ENCODE data around the gene SCG2. TPM values are rescaled to one million over a fixed set of nuclear protein-coding genes. Genes with fewer than 3 reads are reported as not detected.

The SCG2 gene
- total RNA-seq, 2 donors from 2014 or later = 0.13 TPM; not detected in 1

GRCh38 chr2:223626716-223627115, 24.6 kb upstream of the SCG2 start:
- H3K4me1 ChIP-seq (ENCODE audit: control insufficient read depth, insufficient read depth, low read length) = no peaks in the 10 kb centered on the region
- H3K9ac ChIP-seq (ENCODE audit: extremely low read depth, low read length, poor library complexity, severe bottlenecking) = no peak overlapping the region
- no peaks in the 10 kb centered on the region for H3K36me3 Mint-ChIP-seq (ENCODE audit: low read depth)
- WGBS, 2 experiments (ENCODE audit: insufficient coverage in 1 of 2, insufficient read length in 1 of 2) = 71 to 81% methylated on average over 2 of the region's 2 CpGs
- DNase-seq = no peak
- no peaks in the 10 kb centered on the region for H3K4me1 Mint-ChIP-seq
- H3K4me3 ChIP-seq (ENCODE audit: low read length) = no peak overlapping the region
- no peak overlapping the region for H3K27ac Mint-ChIP-seq
- peaks cover 64% of the 10 kb centered on the region for H3K27me3 ChIP-seq (ENCODE audit: control insufficient read depth, insufficient read depth, low read length, poor library complexity, severe bottlenecking)
- H3K36me3 ChIP-seq (ENCODE audit: control insufficient read depth, insufficient read depth, low read length) = no peaks in the 10 kb centered on the region
- peaks cover 83% of the 10 kb centered on the region for H3K27me3 Mint-ChIP-seq (ENCODE audit: insufficient read depth)
- H3K9me3 Mint-ChIP-seq = no peaks in the 10 kb centered on the region
- H3K4me3 Mint-ChIP-seq = no peak overlapping the region
- no peak overlapping the region for H3K27ac ChIP-seq (ENCODE audit: low read depth, low read length)
- no peaks in the 10 kb centered on the region for H3K9me3 ChIP-seq (ENCODE audit: control insufficient read depth, low read length)
- no peak for TF ChIP-seq CTCF (conservative IDR thresholded peaks at IDR 0.05)

- Mint-ChIP-seq H3K4me3 (no peak overlapping the region), H3K27me3 (ENCODE audit: insufficient read depth) (peaks cover 91% of the 10 kb centered on the region), H3K9me3 (no peaks in the 10 kb centered on the region), H3K36me3 (ENCODE audit: low read depth) (no peaks in the 10 kb centered on the region), H3K27ac (no peak overlapping the region), H3K4me1 (no peaks in the 10 kb centered on the region)
- 81 to 100% methylated on average over 1 of the region's 1 CpG for WGBS, 2 experiments (ENCODE audit: insufficient coverage in 1 of 2, insufficient read length in 1 of 2)
- no peak overlapping the region for H3K27ac ChIP-seq (ENCODE audit: low read depth, low read length)
- no peak overlapping the region for H3K4me3 ChIP-seq (ENCODE audit: low read length)
- no peak for DNase-seq
- H3K9ac ChIP-seq (ENCODE audit: extremely low read depth, low read length, poor library complexity, severe bottlenecking) = no peak overlapping the region
- H3K9me3 ChIP-seq (ENCODE audit: control insufficient read depth, low read length) = no peaks in the 10 kb centered on the region
- no peak for TF ChIP-seq CTCF (conservative IDR thresholded peaks at IDR 0.05)
- H3K4me1 ChIP-seq (ENCODE audit: control insufficient read depth, insufficient read depth, low read length) = no peaks in the 10 kb centered on the region
- peaks cover 75% of the 10 kb centered on the region for H3K27me3 ChIP-seq (ENCODE audit: control insufficient read depth, insufficient read depth, low read length, poor library complexity, severe bottlenecking)
- no peaks in the 10 kb centered on the region for H3K36me3 ChIP-seq (ENCODE audit: control insufficient read depth, insufficient read depth, low read length)
Measured at GRCh38 chr2:223625652-223626051, 23.5 kb upstream of the SCG2 start.

GRCh38 chr2:223621901-223622300, 19.7 kb upstream of the SCG2 start:
- H3K36me3 ChIP-seq (ENCODE audit: control insufficient read depth, insufficient read depth, low read length) = no peaks in the 10 kb centered on the region
- no peak for DNase-seq
- Mint-ChIP-seq H3K27ac (no peak overlapping the region), H3K27me3 (ENCODE audit: insufficient read depth) (peaks cover 93% of the 10 kb centered on the region), H3K4me1 (peaks cover 27% of the 10 kb centered on the region), H3K4me3 (no peak overlapping the region), H3K36me3 (ENCODE audit: low read depth) (no peaks in the 10 kb centered on the region), H3K9me3 (no peaks in the 10 kb centered on the region)
- no peaks in the 10 kb centered on the region for H3K9me3 ChIP-seq (ENCODE audit: control insufficient read depth, low read length)
- no peak overlapping the region for H3K27ac ChIP-seq (ENCODE audit: low read depth, low read length)
- WGBS, 2 experiments (ENCODE audit: insufficient coverage in 1 of 2, insufficient read length in 1 of 2) = 72 to 73% methylated on average over 2 to 7 of the region's 7 CpGs
- peaks cover 10% of the 10 kb centered on the region for H3K4me1 ChIP-seq (ENCODE audit: control insufficient read depth, insufficient read depth, low read length)
- TF ChIP-seq CTCF (conservative IDR thresholded peaks at IDR 0.05) = no peak
- no peak overlapping the region for H3K9ac ChIP-seq (ENCODE audit: extremely low read depth, low read length, poor library complexity, severe bottlenecking)
- H3K27me3 ChIP-seq (ENCODE audit: control insufficient read depth, insufficient read depth, low read length, poor library complexity, severe bottlenecking) = peaks cover 85% of the 10 kb centered on the region
- H3K4me3 ChIP-seq (ENCODE audit: low read length) = no peak overlapping the region
